T-helper 9 cell (primary cell): ENCODE data around the gene ZNF629.
A peak's percentile ranks its signal among the peaks of the same experiment; 100 is the strongest.
"Not testable (repeated sequence)": the region's sequence is repeated elsewhere in the genome, so short reads cannot be mapped to it uniquely, and the experiment has no call there.

Source experiments
- DNase-seq: peaks from one replicate; pipeline ENCODE4 v3.0.0-alpha.2; 2020
- total RNA-seq, 2 donors: gene quantifications; one replicate each; lab custom pipeline; 2026; lab: John Stamatoyannopoulos, UW

ZNF629 gene
- total RNA-seq, result 3.1 to 15.2 reads per million in 2 donors

DNA sequence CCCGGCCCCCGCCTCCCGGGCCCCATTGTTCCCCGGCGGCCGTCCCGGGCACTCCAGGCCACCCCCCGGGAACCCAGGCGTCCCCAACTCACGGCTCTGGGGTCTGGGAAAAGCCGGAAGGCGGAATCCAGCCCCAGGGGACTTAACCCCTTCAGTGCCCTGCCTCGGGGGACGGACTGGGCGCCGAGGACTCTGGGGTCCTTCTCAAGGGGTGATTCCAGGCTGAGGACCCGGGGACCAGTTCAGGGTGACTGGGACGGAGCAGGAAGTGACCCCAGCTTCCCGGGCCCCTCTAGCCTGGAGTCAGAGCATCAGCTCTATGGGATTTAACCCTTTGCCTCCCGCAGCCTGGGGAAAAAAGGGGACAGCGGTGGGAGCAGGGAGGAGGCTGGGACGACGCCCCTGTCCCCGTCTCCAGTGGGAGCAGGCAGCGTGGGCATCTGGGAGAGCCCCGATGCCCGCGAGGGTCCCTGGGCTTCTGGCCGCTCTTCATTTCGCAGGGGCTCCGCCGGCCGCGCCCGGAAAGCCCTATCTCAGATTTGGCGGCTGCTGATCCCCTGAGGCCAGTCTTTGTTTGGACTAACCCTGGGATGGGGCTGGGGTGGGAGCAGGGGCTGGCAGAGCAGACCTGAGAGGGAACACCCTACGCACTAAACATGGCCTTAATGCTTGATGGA, at the start of gene ZNF629:
TSS of gene ZNF629 (minus strand) at position 270 of the 677 bp plus-strand sequence. CDS start 2,723 bp downstream, outside the sequence.
- no peak for DNase-seq

DNA sequence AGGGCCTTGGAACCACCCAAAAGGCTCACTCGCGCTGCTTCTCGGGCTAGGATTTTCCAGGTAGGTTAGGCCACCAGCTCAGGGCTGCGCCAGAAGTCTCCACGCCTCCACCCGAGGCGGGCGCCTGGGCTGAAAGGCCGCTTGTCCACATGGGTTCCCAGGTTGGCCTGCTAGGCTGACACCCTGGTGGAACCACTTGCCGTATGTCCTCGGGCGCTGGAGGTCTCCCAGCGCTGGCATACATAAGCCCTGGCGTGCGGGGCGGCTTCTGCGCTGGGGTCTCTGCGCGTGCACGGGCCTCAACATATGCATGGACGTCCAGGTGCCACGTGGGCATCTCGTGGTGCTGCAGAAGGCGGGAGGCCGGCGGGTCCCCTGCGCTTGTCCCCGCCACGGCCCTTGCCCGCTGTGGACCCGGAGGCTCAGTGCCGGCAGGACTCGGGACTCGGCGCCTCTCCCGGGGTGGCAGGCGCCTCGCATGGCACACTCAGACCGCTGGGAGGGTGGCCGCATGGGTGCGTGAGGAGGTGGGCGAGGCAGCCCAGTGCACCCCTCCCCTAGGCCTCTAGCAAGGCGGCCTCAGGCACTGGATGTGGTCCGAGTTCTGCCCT, 47.2 kb upstream of the ZNF629 start:
- DNase-seq, result no peak

DNA sequence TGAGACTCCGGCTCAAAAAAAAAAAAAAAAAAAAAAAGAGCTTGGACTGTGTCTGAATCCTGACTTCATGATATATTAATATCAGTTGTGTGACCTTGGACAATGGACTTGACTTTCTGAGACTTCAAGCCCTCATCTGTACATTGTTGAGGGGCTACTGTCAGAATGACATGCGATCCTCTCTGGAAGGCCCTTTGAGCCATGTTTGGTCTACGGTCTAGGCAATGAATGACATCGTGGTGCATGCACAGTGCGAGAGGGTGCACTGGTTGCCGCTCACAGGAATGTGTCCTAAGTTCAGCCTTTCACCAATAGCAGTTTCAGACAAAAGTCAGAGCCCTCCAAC, 43.0 kb upstream of the ZNF629 start:
- DNase-seq, result no peak

DNA sequence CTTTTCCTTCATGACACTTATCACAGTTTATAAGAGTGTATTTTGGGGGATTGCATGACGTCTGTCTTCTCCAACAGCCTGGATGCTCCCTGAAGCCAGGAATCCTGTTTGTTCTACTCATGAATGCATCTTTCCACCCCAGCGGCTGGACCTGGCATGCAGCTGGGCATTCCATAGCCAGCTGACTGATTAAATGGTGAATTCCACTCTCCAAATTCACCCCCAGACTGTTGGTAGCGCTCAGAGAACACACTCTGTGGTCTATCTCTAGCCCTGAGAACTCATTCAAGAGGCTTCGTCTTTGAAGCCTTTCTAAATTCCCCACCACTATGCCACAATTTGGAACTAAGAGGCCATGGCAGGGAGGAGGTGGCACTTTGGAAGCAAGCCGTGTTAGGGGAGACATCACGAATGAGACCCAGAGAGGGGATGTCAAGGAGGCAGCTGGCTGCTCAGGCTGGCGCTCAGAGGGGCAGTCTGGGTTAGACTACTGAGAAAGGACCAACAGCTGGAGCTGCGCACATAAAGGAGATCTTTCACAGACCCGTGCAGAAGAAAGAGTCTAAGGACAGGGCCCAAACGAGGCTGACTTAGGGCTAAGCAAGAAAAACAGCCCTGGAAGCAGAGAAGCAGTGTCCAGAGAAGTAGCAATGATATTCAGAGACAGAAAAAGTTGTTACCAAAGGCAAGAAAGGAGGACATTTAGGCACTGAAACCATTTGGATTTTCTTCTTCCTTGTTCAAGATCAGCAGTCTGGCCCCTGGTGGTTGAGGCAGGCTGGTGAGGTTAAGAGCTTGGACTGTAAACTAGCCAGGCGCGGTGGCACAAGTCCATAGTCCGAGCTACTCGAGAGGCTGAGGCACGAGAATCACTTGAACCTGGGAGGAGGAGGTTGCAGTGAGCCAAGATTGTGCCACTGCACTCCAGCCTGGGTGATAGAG, 42.4 kb upstream of the ZNF629 start:
- DNase-seq, result no peak

DNA sequence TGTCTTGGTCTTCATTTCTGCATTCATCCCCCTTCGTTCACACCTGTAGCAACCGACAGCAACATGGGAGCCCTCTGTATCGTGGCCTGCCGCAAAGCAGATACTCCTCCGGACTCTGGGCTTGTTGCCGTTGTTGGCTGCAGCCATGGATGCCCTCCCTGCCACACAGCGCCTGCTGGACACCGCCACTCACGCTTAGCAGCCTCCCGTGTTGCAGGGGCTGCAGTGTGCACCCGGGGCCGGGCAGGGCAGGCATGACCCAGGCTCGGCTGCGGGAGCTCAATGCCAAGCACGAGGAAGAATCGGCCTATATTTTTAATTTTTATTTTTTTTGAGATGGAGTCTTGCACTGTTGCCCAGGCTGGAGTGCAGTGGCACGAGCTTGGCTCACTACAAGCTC, 34.9 kb upstream of the ZNF629 start:
- no peak for DNase-seq

DNA sequence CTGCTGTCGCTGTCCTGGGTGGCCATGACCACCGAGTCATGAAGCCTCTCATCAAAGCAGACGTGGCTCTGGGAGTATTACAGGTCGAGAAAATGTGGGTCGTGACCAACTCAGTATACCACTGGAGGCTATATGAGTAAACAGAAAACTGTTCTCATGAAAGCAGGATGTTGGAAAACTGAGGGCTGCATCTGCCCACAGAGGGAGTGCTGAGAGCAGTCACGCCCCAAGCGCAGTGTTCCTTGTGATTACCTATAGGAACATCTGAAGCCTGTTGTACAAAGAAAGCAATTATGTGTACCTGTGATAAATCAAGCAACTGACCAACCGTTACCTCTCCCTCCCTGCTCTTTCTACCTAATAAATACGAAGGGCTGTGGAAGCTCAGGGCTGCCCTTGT, 34.4 kb upstream of the ZNF629 start:
- DNase-seq, result not testable (repeated sequence)

DNA sequence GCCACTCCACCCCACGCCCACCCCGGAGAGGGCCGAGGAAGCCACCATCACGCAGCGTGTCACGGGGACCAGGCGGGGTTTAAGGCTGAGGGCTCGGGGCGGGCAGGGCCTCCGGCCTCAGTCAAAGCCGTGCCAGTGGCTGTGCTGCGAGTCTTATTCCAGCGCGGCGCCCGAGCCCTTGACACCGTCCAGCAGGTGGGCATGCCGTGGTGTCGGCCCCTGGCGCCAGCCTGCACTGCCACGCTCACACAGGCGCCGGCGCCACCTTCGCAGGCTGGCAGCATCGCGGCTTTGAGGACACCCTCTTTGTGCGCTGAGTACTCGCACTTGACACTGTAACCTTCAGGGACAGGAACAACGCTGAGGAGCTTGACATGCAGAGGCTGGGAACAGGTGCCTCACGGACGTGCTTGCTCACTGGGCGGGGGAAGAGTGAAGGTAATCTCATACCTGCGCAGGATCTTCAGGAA, 34.0 kb upstream of the ZNF629 start:
- DNase-seq, result no peak

DNA sequence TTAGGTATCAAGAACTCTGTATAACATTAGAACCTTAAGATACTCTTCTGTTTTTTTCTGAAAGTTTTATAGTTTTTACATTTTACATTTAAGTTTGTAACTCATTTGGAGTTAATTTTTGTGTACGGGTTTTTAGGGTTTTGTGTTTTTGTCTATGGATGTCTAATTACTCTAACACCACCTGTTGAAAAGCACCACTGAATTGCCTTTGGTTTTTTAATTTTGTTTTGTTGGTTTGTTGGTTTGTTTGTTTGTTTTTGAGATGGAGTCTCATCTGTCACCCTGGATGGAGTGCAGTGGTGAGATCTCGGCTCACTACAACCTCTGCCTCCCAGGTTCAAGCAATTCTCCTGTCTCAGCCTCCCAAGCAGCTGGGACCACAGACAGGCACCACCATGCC, 29.8 kb upstream of the ZNF629 start:
- no peak for DNase-seq

DNA sequence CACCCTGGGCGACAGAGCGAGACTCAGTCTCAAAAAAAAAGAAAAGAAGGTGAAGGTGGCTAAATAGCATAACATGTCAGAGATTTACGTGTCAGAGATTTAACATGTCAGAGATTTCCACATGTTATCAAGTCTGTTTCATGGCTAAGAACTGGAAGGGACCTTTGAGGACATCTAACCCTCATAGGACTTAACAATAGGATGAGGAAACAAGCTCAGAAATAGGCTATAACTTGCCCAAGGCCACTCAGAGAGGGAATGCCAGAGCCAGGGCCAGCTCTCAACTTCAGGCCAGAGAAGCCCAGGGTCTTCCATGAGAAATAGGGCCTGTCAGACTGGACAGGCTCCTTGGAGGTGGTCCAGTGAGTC, 26.8 kb upstream of the ZNF629 start:
- no peak for DNase-seq

DNA sequence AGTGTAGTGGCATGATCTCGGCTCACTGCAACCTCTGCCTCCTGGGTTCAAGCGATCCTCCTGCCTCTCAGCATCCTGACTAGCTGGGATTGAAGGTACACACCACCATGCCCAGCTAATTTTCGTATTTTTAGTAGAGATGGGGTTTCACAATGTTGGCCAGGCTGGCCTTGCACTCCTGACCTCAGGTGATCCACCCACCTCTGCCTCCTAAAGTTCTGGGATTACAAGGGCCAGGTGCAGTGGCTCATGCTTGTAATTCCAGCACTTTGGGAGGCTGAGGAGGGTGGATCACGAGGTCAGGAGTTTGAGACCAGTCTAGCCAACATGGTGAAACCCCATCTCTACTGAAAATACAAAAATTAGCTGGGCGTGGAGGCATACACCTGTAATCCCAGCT, 22.7 kb upstream of the ZNF629 start:
- DNase-seq, result not testable (repeated sequence)

DNA sequence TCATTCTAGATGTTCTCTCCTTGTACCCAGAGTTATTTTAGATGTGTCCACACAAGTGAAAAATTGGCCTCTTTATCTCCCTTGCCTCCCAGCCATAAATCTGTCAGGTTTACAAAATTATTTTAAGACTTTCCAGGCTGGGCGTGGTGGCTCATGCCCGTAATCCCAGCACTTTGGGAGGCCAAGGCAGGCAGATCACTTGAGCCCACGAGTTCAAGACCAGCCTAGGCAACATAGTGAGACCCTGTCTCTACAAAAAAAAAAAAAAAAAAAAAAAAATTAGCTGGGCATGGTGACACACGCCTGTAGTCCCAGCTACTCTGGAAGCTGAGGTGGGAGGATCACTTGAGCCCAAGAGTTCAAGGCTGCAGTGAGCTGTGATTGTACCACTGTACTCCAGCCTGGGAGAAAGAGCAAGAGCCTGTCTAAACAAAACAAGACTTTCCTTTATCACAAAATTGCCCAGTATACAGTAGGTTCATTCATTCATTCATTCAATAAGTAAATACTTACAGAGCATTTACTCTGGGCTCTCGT, 22.0 kb upstream of the ZNF629 start:
- not testable (repeated sequence) for DNase-seq

DNA sequence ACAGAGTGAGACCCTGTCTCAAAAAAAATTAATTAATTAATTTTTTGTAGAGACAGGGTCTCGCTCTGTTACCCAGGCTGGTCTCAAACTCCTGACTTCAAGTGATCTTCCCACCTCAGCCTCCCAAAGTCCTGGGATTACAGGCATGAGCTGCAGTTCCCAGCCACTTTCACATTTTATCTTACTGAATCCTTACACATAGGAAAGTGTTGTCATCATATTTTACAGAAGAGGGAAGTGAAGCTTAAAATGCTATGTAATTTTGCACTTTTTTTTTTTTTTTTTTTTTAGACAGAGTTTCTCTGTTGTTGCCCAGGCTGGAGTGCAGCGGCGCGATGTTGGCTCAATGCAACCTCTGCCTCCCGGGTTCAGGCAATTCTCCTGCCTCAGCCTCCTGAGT, 21.1 kb upstream of the ZNF629 start:
- no peak for DNase-seq

DNA sequence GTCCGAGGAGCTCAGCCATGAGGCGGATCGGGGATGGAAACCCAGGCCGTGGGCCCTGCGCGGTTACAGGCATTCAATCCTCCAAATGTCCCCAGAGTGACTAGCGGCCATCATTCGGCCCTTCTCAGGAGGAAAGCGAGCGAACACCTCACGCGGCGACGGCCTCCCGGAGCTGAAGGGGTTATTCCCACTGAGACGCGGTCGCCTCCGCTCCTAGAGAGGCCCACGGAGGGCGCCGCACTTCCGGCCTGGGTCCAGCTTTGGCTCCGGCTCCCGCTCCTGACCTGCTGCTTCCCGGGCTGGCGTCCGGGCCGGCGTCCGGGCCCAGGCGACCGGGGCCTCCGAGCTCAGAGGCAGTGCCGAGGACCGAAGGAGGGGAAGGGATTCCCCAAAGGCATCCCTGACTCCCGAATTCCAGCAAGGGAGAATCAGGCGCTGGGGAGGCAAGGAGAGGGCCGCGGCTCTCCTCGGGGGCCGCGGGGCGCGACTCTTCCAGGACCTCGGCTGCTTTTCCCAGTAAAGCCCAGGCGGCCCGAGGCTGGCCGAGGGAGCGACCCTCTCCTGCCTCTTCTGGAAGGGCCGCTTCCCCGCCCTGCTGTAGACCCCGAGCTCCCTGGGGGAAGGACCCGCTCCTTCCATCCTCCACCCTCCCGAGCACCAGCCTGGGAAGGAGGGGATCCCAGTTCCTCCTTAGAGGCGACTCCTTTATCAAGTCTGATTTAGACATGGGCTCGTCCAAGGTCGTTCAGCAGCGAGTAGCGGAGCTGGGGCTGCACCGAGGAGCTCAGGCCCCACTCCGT, 18.6 kb upstream of the ZNF629 start:
- DNase-seq, result peak; percentile 42

DNA sequence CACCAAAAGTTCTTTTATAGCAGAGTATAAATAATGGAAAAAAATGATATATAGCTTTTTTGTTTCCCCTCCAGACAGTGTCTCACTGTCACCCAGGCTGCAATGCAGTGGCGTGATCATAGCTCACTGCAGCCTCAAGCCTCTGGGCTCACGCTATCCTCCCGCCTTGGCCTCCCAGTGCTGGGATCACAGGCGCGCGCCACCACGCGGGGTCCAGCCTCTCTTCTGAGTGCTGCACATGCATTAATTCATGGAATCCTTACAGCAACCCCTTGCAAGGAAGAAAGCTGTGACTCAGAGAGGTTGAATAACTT, 18.0 kb upstream of the ZNF629 start:
- no peak for DNase-seq

DNA sequence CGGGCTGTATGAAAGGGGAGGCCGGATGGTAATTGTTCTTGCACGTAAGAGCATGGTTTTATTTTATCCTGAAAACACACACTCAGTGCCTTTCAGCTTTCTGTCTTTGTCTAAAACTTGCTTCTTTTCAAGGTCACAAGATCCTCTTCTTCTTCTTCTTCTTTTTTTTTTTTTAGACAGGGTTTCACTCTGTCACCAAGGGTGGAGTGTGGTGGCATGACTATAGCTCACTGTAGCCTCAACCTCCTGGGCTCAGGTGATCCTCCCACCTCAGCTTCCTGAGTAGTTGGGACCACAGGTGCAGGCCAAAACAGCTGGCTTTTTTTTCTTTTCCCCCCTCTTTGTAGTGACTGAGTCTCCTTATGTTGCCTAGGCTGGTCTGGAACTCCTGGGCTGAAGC, 15.9 kb upstream of the ZNF629 start:
- no peak for DNase-seq

DNA sequence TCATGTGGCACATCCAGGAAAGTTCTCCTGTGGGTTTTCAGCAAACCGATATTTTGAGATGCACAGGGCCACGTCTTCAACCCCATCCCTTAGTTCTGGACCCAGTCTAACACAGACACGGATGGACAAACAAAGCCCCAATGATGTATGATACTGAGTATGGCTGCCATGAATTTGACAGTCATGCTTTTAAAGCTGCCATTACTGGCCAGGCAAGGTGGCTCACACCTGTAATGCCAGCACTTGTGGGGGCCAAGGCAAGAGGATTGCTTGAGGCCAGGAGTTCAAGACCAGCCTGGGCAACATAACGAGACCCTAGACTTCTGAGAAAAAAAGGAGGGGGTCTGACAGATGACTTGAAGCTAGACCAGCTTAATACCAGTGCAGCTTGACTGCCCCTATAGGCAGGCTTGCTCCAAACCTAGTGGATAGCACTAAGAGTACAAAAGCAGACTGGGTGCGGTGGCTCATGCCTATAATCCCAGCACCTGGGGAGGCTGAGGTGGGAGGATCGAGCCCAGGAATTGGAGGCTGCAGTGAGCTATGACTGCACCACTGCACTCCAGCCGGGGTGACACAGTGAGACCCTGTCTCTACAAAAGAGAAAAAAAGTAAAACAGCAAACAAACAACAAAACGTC, 10.8 kb upstream of the ZNF629 start:
- DNase-seq, result no peak

DNA sequence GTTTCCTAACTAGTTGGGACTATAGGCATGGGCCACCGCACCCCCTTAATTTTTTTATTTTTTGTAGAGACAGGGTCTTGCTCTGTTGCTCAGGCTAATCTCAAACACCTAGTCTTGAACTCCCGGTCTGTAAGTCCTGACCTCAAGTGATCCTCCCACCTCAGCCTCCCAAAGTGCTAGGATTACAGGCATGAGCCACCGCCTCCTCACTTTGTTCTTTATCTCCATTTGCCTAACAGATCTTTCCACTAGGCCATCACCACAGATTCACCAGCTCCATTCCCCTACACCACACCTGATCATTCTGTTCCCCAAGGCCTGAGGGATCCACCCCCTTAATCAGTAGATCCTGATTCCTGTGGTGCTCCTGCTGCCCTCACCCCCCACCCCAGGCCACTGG, 7.6 kb upstream of the ZNF629 start:
- no peak for DNase-seq

DNA sequence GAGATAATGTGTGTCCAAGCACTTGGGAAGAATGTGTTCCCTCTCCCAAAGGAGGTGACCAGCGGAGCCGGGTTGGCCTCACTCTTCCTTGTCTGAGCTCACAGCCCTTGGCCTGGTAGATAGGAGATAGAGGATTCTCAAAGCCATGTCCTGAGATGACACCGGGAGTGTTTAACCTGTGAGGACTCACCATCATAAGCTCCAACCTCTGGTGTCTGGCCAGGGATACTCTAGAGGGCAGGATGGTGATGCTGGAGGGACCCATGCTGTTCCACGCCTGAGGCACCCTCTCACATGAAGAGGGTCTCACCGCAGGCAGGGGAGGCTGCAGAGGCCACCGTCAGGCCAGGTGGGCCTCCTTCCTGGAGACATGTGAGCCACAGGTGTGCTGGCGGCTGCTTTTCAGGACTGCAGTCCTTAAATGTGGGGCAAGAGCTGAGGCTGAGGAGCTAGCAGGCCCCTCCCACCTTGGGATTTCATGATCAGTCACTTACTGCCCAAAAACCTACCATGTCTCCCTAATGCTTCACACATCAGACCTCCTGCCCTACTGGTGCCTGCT, 6.6 kb upstream of the ZNF629 start:
- no peak for DNase-seq

DNA sequence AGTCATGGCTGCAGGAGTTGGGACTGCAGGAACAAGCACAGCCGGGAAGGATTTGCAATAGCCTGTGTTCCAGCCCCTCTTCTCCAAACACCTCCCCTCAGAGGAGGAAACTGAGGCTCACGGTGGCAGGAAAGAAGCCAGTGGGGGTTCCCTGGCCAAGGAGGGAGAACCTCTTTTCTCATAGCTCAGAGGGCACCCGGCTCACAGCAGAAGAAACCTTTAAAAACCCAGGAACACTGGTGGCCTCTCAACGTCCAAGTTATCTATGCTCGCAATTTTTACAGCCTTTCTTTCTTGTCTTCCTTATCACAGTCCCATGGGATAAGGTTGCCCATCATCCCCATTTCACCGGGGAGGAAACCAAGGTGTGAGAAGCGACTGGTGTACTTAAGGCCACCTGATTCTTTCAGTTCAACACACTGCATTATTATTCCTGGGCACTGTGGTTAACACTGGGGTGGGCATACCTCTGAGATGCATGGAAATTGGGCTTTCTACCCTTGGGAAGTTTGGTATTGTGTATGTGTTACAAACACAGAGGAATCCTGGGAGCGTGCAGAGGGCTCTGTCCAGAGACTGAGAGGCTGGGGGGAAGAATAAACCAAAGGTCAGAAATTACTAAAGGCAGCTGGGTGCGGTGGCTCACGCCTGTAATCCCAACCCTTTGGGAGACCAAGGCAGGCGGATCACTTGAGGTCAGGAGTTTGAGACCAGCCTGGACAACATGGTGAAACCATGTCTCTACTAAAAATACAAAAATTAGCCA, 791 bp upstream of the ZNF629 start:
- DNase-seq, result no peak

DNA sequence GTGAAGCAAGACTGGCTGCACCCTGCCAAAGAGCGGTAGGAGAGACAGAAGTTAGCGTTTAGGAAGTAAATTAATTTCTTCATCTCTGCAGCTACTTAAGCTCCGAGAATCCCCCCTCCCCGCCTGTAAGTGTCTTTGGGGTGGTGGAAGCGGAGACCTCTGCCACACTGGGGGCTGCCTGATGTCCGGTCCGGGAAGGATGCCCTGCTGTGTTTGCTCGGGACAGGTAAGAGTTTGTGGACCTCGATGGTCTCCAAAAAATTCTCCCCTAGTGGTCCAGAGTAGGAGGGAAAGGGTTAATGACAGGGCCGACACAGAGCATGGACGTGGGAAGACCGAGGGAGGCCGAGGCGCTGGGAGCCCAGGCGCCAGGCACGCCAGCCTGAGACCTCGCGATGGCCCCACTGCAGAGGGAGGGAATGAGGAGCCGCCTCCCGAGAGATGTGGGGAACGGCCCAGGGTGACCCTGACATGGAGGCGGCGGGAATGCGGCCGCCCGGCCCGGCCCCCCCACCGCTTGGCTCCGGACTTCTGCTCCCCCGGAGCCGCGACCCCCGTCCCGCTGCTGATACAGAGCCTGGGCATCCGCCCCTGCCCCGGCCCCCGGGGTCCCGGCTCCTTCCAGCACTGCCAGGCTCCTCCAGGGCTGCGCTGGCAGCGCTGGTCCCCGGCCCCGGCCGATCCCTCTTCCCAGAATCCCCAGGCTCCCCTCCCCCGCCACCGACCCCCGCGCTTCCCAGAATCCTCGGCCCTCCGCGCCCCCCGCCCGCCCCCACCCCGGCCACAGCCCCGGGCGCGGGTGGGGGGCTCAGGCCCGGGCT, 680 bp downstream of the ZNF629 start:
- no peak for DNase-seq
